Smooth muscle cell (in vitro differentiated cells): ENCODE results near the gene PSEN1. TPM values are rescaled to one million over a fixed set of nuclear protein-coding genes. Genes with fewer than 3 reads are reported as not detected.

ENCODE experiments used
- DNase-seq: peaks from one replicate; lab custom pipeline; 2025; ENCODE audit not compliant: unreplicated experiment; lab: John Stamatoyannopoulos, UW
- H2AFZ ChIP-seq: fragments of 200-600 bp; sonication (generic); 2 replicates; pipeline ENCODE4 v1.6.0; 2016; ENCODE audit warnings: antibody characterized with exemption, low read depth, mild to moderate bottlenecking
- H3F3A ChIP-seq: fragments of 200-600 bp; sonication (generic); 2 replicates; pipeline ENCODE4 v1.6.0; 2017; ENCODE audit warnings: antibody characterized with exemption, low read depth
- H3K27ac ChIP-seq: fragments of 200-600 bp; sonication (generic); 2 replicates; pipeline ENCODE4 v1.5.1; 2016; ENCODE audit warnings: low read depth, mild to moderate bottlenecking
- H3K27me3 ChIP-seq: fragments of 200-600 bp; sonication (generic); 2 replicates; pipeline ENCODE4 v1.6.1; 2016; ENCODE audit warnings: low read depth, mild to moderate bottlenecking
- H3K36me3 ChIP-seq: fragments of 200-600 bp; sonication (generic); 2 replicates; pipeline ENCODE4 v1.5.1; 2016; ENCODE audit warnings: low read depth
- H3K4me1 ChIP-seq: fragments of 200-600 bp; sonication (generic); 2 replicates; pipeline ENCODE4 v1.5.1; 2016; ENCODE audit warnings: low read depth
- H3K4me2 ChIP-seq: fragments of 200-600 bp; sonication (generic); 2 replicates; pipeline ENCODE4 v1.6.0; 2016; ENCODE audit warnings: mild to moderate bottlenecking
- H3K4me3 ChIP-seq: fragments of 200-600 bp; sonication (generic); 2 replicates; pipeline ENCODE4 v1.5.1; 2016; ENCODE audit warnings: mild to moderate bottlenecking
- H3K79me2 ChIP-seq: fragments of 200-600 bp; sonication (generic); 2 replicates; pipeline ENCODE4 v1.6.0; 2016; ENCODE audit warnings: low read depth, mild to moderate bottlenecking
- H3K9ac ChIP-seq: fragments of 200-600 bp; sonication (generic); 2 replicates; pipeline ENCODE4 v1.6.0; 2016; ENCODE audit warnings: low read depth
- H3K9me3 ChIP-seq: fragments of 200-600 bp; sonication (generic); replicated peaks from 2 replicates; pipeline ENCODE4 v1.5.1; 2016; ENCODE audit warnings: low read depth
- H4K20me1 ChIP-seq: fragments of 200-600 bp; sonication (generic); 2 replicates; pipeline ENCODE4 v1.6.0; 2016; ENCODE audit warnings: low read depth
- WGBS: methylation state at CpG from one replicate; pipeline ENCODE4 v1.1.7; 2016; ENCODE audit warnings: low lambda C conversion rate; 5-methylcytosine and 5-hydroxymethylcytosine counted together
- polyA plus RNA-seq: library from polyadenylated mRNA; unstranded; fragments of >200 nt; fragmentation: Nextera tagmentation; extraction: Ambion mirVana; gene quantifications from 2 replicates; pipeline ENCODE4 v1.2.1, GENCODE V29; 2016
- total RNA-seq: library from RNA; depleted of rRNA; stranded (reverse); fragments of >200 nt; gene quantifications from 2 replicates; pipeline ENCODE4 v1.2.3, GENCODE V29; 2014
- TF ChIP-seq, protein P1 (sequence below): fragments of 200-600 bp; sonication (generic); IDR thresholded peaks from 2 replicates; pipeline ENCODE4 v1.5.1; 2017; ENCODE audit warnings: borderline replicate concordance, mild to moderate bottlenecking, antibody characterized with exemption; ENCODE audit not compliant: insufficient read depth, poor library complexity, severe bottlenecking

PSEN1 gene
- total and polyA plus RNA-seq, 2 experiments from 2014 or later = 37.7 to 55.1 TPM

DNA sequence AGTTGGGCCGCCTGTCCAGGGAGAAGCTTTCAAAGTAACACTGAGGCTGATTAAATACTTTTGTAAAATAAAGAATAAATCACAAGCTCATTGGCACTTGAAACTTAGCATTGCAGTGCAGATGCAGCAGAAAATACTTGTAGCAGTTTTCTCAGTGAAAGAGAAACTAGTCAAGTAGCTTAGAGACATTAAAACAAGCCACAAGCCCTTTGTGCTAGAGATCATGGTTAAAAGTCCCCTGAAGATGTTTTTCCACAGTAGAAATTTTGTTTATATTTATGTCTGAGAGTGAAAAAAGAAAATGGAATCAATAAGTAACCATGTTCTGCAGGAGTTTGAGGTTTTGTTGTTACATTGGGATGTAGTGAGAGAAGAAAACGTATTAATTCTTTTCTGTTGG, 5.9 kb downstream of the PSEN1 start:
- no peak overlapping the region for H3K4me3 ChIP-seq
- TF ChIP-seq, protein P1, sequence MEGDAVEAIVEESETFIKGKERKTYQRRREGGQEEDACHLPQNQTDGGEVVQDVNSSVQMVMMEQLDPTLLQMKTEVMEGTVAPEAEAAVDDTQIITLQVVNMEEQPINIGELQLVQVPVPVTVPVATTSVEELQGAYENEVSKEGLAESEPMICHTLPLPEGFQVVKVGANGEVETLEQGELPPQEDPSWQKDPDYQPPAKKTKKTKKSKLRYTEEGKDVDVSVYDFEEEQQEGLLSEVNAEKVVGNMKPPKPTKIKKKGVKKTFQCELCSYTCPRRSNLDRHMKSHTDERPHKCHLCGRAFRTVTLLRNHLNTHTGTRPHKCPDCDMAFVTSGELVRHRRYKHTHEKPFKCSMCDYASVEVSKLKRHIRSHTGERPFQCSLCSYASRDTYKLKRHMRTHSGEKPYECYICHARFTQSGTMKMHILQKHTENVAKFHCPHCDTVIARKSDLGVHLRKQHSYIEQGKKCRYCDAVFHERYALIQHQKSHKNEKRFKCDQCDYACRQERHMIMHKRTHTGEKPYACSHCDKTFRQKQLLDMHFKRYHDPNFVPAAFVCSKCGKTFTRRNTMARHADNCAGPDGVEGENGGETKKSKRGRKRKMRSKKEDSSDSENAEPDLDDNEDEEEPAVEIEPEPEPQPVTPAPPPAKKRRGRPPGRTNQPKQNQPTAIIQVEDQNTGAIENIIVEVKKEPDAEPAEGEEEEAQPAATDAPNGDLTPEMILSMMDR = no peak
- WGBS = 100% methylated on average over 2 of the region's 2 CpGs
- H3F3A ChIP-seq = peaks cover 10% of the 10 kb centered on the region
- H3K9ac ChIP-seq = no peak overlapping the region
- peaks cover 21% of the 10 kb centered on the region for H3K4me1 ChIP-seq
- no peaks in the 10 kb centered on the region for H3K27me3 ChIP-seq
- H3K79me2 ChIP-seq = peaks cover 92% of the 10 kb centered on the region
- H3K36me3 ChIP-seq = no peaks in the 10 kb centered on the region
- no peaks in the 10 kb centered on the region for H3K9me3 ChIP-seq
- H4K20me1 ChIP-seq = peaks cover 84% of the 10 kb centered on the region
- H2AFZ ChIP-seq = no peak overlapping the region
- no peak overlapping the region for H3K4me2 ChIP-seq
- DNase-seq = no peak
- H3K27ac ChIP-seq = no peak overlapping the region

DNA sequence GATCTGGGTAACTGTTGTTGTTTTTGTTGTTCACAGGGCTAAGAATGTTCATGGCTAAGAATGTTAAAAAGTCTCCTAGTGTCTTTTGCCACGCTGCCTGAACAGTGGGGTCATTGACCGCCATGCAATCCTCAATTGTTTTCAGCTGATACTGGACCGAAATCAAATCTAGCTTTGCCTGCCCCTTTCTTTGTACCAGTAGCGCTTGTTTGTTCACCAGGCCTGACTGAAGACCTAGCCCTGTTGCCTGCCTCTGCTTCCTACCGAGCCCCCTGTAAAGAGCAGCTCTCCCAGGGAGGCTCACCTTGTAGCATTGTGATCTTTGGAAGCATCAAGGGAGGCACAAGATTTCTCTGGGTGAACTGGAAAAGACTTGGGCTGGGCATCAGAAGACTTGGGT, 6.7 kb downstream of the PSEN1 start:
- WGBS = 95% methylated on average over 5 of the region's 5 CpGs
- no peak for DNase-seq
- Histone ChIP-seq H3F3A (peaks cover 11% of the 10 kb centered on the region), H3K4me1 (peaks cover 20% of the 10 kb centered on the region), H3K4me2 (no peak overlapping the region), H3K27me3 (no peaks in the 10 kb centered on the region), H3K4me3 (no peak overlapping the region), H4K20me1 (peaks cover 86% of the 10 kb centered on the region), H3K36me3 (no peaks in the 10 kb centered on the region), H3K9ac (no peak overlapping the region), H3K9me3 (no peaks in the 10 kb centered on the region), H3K79me2 (peaks cover 84% of the 10 kb centered on the region), H2AFZ (no peak overlapping the region), H3K27ac (no peak overlapping the region)
- TF ChIP-seq, protein P1 = no peak

DNA sequence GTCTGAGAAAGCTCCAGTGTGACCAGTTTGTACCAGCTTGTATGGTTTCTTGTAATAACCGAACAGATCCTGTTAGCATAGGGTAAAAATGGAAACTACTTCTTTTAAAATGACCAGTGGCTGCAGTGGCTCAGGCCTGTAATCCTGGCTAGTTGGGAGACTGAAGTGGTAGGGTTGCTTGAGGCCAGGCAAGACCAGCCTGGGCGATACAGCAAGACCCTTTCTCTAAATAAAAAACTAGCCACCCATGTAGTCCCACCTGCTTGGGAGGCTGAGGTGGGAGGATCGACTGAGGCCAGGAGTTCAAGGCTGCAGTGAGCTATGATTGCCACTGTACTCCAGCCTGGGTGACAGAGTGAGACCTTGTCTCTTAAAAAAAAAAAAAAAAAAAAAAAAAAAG, 7.3 kb downstream of the PSEN1 start:
- Histone ChIP-seq H3F3A (peaks cover 11% of the 10 kb centered on the region), H3K4me3 (no peak overlapping the region), H3K79me2 (peaks cover 78% of the 10 kb centered on the region), H3K4me2 (no peak overlapping the region), H3K36me3 (no peaks in the 10 kb centered on the region), H4K20me1 (peaks cover 87% of the 10 kb centered on the region), H3K4me1 (peaks cover 20% of the 10 kb centered on the region), H3K27me3 (no peaks in the 10 kb centered on the region), H2AFZ (no peak overlapping the region), H3K9me3 (no peaks in the 10 kb centered on the region), H3K9ac (no peak overlapping the region), H3K27ac (no peak overlapping the region)
- TF ChIP-seq, protein P1 = no peak
- WGBS = 94% methylated on average over 3 of the region's 3 CpGs
- DNase-seq = no peak

DNA sequence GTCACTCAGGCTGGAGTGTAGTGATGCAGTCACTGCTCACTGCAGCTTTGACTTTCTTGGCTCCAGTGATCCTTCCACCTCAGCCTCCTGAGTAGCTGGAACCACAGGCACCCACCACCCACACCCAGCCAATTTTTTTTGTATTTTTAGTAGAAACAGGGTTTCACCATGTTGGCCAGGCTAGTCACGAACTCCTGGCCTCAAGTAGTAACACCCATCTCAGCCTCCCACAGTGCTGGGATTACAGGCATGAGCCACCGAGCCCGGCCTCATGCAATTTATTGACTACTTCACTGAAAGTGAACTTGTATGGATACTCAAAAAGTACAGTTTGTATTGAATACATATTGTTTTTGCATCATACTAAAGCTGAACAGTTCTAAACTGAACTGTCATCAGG, 9.1 kb downstream of the PSEN1 start:
- H3K27me3 ChIP-seq = no peaks in the 10 kb centered on the region
- no peaks in the 10 kb centered on the region for H3K9me3 ChIP-seq
- TF ChIP-seq, protein P1 = no peak
- H3K36me3 ChIP-seq = no peaks in the 10 kb centered on the region
- H3F3A ChIP-seq = peaks cover 11% of the 10 kb centered on the region
- no peak overlapping the region for H3K9ac ChIP-seq
- H2AFZ ChIP-seq = no peak overlapping the region
- H4K20me1 ChIP-seq = peaks cover 89% of the 10 kb centered on the region
- peaks cover 20% of the 10 kb centered on the region for H3K4me1 ChIP-seq
- no peak overlapping the region for H3K4me2 ChIP-seq
- H3K27ac ChIP-seq = no peak overlapping the region
- peaks cover 60% of the 10 kb centered on the region for H3K79me2 ChIP-seq
- no peak for DNase-seq
- H3K4me3 ChIP-seq = no peak overlapping the region
- WGBS = 88% methylated on average over 3 of the region's 3 CpGs
